Measurements from ENCODE around the gene CDK16.

GRCh38 chrX:47217121-47217851, 1.2 kb upstream of the CDK16 start:
- TF ChIP-seq CTCF (IDR thresholded peaks at IDR 0.05; ENCODE audit: low read depth, low read length) (no peak), POLR2A (IDR thresholded peaks at IDR 0.05; ENCODE audit: extremely low read depth, insufficient read length) (peak; percentile 20), MAX (IDR thresholded peaks at IDR 0.05; ENCODE audit: low read depth, low read length) (no peak)
